GM18909 (cell line): ENCODE data around the gene BAZ1A.

Experiments used
- ATAC-seq: cut with Tn5 transposase; IDR thresholded peaks from one replicate; pipeline ENCODE4 v1.9.1; 2021; ENCODE audit warnings: mild to moderate bottlenecking; ENCODE audit not compliant: unreplicated experiment, poor library complexity

BAZ1A gene

GRCh38 chr14:34875031-34875922 is at the start of gene BAZ1A:
Gene BAZ1A, minus strand, starts transcription at chr14:34875360. Its CDS starts 756 bp downstream, at chr14:34874604.
- ATAC-seq: peak; percentile 44

DNA sequence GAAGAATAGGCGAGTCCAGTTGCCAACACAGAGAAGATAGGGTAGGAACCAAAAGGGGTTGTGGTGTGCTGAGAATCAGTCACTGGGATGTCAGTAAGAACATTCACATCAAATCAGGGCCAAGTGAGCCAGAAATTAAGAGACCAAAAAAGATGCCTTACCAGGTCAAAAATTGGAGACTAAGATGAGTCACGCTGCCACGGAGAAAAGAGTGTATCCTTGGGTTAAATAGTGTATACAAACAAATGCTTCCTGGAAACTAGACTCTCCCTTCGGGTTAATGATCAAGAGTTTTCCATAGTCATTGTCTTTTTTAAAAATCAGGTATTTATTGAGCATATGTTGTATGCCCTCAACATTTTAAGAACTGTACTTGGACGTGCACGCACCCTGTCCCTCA is 45.2 kb upstream of the BAZ1A start:
- ATAC-seq: no peak

- ATAC-seq: no peak
Observed at GRCh38 chr14:34913619-34914018, 38.5 kb upstream of the BAZ1A start.

DNA sequence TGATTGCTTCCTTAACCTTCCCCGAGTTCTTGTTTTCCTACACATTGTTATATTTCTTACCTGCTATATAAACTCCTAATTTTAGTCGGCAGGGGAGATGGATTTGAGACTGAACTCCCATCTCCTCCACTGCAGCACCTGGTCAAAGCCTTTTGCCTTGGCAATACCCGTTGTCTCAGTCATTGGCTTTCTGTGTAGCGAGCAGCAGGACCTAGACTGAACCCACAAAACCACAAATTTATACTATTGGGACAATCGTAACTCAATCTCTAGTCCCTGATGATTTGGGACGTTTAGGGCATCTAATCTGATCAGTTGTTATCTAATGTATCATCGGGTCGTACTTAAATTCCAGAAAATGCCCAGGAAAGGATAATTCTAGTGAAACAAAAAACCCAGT is 37.8 kb upstream of the BAZ1A start:
- no peak for ATAC-seq

DNA sequence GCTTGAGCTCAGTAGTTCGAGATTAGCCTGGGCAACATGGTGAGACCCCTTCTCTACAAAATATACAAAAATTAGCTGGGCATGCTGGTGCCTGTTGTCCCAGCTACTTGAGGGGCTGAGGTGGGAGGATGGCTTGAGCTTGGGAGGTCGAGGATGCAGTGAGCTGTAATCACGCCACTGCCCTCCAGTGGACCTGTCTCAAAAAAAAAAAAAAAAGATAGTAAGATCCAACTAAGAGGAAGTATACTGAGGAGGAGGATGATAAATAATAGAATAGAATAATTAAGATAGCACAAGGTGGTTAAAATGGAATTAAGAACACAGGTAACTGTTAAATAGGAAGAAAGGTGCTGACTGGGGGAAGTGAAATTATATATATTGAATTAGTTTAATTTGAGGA is 37.0 kb upstream of the BAZ1A start:
- no peak for ATAC-seq

- no peak for ATAC-seq
Observed at GRCh38 chr14:34911209-34912150, 36.3 kb upstream of the BAZ1A start.

DNA sequence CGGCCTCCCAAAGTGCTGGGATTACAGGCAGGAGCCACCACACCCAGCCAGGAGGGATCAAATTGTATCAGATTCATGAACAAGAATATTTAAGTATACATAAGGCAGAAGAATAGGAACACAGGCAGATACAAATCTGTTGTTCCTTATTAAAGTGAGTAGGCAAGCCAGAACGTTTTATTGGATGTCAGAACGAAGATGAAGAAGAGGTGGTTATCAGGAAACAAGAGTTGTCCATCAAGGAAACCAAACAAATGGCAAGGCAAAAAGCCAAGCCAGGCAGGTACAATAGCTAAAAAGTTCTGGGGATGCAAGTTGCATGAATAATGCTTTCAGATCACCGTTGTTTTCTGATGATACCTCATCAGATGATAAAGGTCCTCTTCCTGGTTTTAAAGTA is 31.1 kb upstream of the BAZ1A start:
- no peak for ATAC-seq

GRCh38 chr14:34895277-34895676 is 20.1 kb upstream of the BAZ1A start:
- no peak for ATAC-seq

GRCh38 chr14:34890937-34891336 is 15.8 kb upstream of the BAZ1A start:
- no peak for ATAC-seq

GRCh38 chr14:34888186-34888585 is 13.0 kb upstream of the BAZ1A start:
- no peak for ATAC-seq

DNA sequence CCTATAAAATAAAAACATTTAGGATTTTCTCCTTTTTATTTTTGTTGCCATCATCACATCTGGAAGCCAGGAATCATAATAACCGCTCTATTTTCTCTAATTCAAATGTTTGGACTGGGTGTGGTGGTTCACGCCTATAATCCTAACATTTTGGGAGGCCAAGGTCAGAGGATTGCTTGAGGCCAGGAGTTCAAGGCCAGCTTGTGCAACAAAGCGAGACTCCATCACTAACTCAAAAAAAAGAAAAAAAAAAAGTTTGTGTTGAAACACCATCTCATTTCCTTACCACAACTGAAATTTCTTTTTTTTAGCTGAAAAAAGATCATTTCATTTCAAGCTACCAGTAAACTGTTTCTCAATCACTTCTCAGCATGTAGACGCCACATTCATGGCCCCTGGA is 8.8 kb upstream of the BAZ1A start:
- no peak for ATAC-seq

DNA sequence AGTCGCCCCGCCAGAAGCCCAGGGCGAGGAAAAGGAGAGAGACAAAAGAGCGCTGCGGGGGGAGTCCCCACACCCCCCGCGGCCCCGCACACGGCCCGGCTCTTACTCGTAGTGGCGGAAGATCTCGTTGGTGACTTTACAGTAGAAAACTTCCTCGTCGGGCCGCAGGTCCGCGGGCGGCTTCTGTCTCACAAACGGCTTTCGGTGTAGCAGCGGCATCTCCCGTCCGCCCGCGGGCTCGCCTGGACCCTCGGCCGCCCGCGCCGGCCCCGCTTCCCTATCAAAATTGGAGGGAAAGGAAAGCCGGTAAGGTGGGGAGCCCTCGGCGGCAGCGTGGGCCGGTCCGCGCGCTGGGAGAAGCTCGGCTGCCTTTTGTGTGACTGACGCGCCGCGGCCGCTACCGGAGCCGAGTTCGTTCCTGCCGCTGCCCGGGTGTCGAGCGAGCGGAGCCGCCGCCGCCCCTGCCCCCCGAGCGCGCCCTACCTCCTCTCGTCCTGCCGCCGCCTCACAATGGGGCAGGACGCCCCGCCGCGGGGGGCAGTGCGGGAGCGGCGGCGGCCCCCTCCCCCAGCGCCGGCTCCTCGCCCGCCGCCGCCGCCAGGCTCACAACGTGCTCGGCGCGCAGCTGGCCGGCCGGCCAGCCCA is 652 bp downstream of the BAZ1A start:
- peak; percentile 37 for ATAC-seq

DNA sequence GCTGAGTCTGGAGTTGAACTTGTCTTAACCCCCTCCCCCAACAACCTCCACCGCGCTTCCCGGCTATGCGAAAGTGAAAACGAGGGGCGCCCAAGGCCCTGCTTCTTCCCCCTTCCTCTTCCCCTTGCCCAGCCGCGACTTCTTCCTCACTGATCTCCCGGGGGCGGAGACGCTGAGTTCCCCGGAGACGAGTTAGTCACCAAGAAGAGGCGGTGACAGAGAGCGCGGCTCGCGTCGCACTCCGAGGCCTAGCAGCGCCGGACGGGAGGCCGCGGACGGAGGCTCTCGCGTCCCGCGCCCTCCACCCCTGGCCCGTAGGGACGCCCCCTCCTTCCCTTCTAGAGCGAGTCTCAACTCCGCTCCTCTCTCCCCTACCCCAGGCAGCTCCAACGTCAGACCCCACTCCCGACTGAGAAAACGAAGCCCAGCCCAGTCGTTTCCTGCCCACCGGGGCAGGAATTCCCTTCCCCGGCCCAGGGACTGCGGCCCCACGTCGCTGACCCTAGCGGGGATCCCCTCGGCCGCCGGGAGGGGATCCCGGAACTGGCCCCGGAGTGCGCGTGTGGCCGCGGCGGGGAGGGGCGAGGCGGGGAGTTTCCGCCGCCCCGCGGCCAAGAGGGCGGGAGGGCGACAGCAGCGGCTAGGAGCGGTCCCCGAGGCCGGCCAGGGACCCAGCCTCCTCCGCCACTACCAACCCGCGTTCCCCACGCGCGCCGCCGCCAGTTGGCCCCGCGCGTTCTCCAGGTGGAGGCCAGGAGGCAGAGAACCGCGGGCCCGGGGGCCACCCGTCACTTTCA is 1.4 kb downstream of the BAZ1A start:
- ATAC-seq: peak; percentile 65

DNA sequence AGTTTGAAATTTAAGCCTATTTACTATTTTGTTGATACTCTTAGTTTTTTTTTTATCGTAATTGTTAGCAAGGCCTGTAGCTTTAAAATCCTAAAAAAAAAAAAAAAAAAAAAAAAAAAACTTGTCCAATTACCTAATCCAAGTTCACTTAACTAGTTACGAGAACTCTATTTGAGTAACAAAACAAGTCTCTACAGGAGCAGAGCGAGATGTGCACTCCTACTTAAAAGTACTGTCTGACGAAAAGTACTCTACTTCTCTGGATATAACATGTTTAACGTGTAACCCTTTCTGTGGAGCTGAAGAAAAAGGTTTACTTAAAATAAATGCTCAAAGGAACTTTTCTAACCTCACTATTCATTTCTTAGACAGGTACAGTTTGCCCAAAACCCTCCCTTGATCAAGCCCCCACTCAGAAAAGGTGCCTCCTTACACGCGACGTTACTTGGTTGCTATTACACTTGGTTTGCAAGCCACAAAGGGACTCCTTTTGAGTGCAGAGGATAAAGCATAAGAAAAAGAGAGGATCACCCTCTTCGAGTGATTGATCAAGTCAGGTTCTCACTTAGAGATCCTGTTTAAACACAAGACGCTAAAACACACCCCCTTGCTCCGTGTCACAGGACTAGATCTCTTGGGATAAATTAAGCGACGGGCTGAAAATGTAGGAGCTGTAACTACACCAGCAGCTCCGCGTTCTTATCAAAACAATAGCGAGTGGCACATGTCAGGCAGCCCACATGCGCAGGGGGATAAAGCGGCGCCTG is 2.2 kb downstream of the BAZ1A start:
- peak; percentile 10 for ATAC-seq

DNA sequence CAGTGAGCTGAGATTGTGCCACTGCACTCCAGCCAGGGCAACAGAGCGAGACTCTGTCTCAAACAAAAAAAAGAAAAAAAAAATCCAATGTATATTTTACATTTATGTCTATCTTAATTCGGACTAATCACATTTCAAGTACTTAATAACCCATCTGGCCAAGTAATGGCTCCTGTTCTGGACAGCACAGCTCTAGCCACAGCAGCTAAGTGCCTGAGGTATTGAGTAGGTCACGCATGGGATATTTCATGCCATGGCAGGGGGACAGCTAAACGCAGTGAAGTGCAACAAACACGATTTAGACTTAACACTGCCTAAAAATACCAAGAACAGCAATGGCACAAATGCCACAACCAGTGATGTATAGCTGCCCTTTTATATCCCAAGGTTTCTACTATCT is 8.0 kb downstream of the BAZ1A start:
- no peak for ATAC-seq

DNA sequence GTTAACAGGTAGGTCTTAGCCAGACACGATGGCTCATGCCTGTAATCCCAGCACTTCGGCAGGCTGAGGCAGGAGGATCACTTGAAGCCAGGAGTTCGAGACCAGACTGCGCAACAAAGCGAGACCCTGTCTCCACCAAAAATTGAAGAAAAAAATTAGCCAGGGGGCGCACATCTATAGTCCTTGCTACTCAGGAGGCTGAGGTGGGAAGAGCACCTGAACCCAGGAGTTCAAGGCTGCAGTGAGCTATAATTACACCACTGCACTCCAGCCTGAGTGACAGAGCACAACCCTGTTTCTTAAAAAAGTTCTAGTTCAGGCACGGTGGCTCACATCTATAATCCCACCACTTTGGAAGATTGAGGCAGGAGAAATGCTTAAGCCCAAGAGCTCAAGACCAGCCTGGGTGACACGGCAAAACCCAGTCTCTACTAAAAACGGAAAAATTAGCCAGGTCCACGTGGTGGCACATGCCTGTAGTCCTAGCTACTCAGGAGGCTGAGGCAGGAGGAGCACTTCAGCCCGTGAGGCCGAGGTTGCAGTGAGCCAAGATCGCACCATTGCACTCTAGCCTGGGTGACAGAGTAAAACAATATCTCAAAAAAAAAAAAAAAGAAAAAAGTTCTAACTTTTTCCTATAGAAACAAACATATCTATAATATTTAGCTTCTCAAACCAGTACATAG is 9.1 kb downstream of the BAZ1A start:
- ATAC-seq: no peak

- no peak for ATAC-seq
Observed at GRCh38 chr14:34863844-34864243, 11.3 kb downstream of the BAZ1A start.

DNA sequence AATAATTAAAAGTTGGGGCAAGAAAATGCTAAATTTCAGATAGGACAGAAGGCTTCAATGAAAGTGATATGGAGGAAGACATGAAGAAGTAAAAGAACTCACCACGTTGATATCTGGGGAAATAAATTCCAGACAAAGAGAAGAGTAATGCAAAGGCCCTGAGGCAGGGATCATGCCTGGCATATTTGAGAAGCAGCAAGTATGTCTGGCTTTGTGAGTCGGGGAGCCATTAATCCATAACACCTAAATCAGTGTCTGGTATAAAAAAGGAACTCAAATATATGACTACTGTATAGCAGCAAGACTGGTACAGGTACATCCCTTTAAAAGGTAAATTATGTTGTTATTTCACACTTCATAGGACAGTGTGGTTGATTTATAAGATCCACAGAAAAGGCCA is 16.4 kb downstream of the BAZ1A start:
- no peak for ATAC-seq
